Astrocyte (in vitro differentiated cells and primary cell): ENCODE data around the gene KIF25.

Experiments
- CTCF ChIP-seq: IDR thresholded peaks from 2 replicates; pipeline ENCODE4 v1.5.1; 2011; ENCODE audit warnings: low read depth, mild to moderate bottlenecking, inconsistent platforms, low read length, moderate library complexity; ENCODE audit not compliant: insufficient read depth
- EZH2 ChIP-seq: IDR thresholded peaks from 2 replicates; pipeline ENCODE4 v1.6.1; 2012; ENCODE audit warnings: mild to moderate bottlenecking, low read length, inconsistent platforms; ENCODE audit not compliant: insufficient read depth

DNA sequence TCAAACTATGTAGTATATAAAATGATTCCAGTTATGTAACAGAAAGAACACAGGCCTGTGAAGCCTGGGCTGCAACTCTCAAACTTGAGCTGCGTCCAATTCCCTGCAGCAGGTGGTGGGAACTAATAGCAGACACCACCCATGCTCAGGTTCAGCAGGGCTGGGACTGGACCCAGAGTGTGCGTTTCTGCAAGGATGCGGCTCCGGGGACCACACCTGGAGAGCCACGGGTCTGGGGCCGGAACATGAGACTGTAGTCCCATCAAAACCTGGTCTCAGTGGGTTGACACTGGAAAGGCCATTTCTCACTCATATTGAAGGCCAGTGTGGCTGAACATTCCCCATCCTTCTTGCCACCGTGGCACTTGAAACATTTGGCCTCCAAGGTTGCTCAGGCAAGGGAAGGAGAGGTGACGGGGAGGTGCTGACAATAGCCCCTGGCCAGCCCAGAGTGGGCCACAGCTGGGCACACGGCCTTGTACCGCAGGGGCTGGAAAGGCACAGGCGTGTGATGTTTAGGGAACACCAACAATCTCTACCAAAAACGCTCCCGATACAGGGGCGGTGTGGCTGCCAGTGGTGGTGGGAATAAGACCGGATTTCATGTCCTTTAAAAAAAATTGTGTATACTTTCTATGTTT is 43.5 kb downstream of the KIF25 start:
- TF ChIP-seq EZH2 (no peak), CTCF (no peak)
